Mucosa of descending colon (tissue), 3 donors: Measurements from ENCODE around the gene PDGFC. TPM values are rescaled to one million over a fixed set of nuclear protein-coding genes. Genes with fewer than 3 reads are reported as not detected.

Experiments
- ATAC-seq: fragments of 200-7000 bp; cut with Tn5 transposase; one replicate; pipeline ENCODE4 v1.9.1; 2020; ENCODE audit warnings: mild to moderate bottlenecking, moderate library complexity
- DNase-seq, 3 donors: peaks; one replicate each; pipeline ENCODE4 v3.0.0-alpha.2; 2020
- H3K36me3 ChIP-seq: fragments of 200-600 bp; one replicate; pipeline ENCODE4 v1.8.0; 2021; ENCODE audit warnings: low read depth, mild to moderate bottlenecking
- H3K4me1 ChIP-seq: fragments of 200-600 bp; one replicate; pipeline ENCODE4 v1.8.0; 2021; ENCODE audit warnings: low read depth, mild to moderate bottlenecking
- H3K4me3 ChIP-seq: fragments of 200-600 bp; one replicate; pipeline ENCODE4 v1.8.0; 2021; ENCODE audit warnings: mild to moderate bottlenecking
- H3K9me3 ChIP-seq: fragments of 200-600 bp; one replicate; pipeline ENCODE4 v1.8.0; 2021; ENCODE audit warnings: mild to moderate bottlenecking
- intact Hi-C, 2 donors: fragments of 100-400 bp; cut with DNase I in 1 of 2; cut with micrococcal nuclease in 1 of 2; formaldehyde crosslinking; loops; one replicate each; pipeline versions ENCODE4 v1.11.0 to v1.11.1; 2022; cut with DNase I, micrococcal nuclease
- total RNA-seq, 3 donors: library from RNA; stranded (reverse); fragmentation: NEBNext Ultra II Directional in 2 of 3; extraction: Animal tissue kit (Norgen Biotek cat#: 25700) in 2 of 3; gene quantifications; one replicate each; pipeline versions ENCODE4 v1.2.1 to v1.2.4, GENCODE V29; 2021 to 2023
- TF ChIP-seq, protein P1 (sequence below): fragments of 200-600 bp; IDR thresholded peaks from one replicate; pipeline ENCODE4 v1.8.0; 2022; ENCODE audit warnings: antibody characterized with exemption, mild to moderate bottlenecking
- donor health status: DM: no; HTN: no; CAD: no; lungs with moderate emphysema.
- donor health status: DM: no; HTN: no; CAD: no.
- donor health status: DM: no; HTN: yes; CAD: no.

PDGFC gene
- total RNA-seq, 3 donors from 2014 or later, result 3.9 to 27.9 (median 6.1) TPM

DNA sequence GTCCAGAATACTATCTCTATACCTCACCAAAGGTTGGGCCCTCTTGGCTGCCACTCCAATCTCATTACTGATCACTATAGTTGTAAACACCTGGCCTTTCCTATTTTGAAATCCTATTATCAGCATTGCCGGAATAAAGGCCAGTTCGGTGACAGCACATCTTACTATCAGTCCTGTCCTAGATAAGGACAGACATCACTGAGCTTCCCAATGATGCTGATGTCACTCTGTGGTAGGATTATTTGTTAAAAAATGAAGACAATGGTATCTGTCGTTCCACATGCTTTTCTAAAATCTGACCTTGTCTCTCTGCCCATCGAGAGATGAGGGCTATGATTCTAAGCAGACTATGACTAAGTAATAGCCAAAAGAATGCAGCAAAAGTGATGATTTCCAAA, 260.4 kb downstream of the PDGFC start:
- DNase-seq (no peak), ATAC-seq (no peak)
- TF ChIP-seq, protein P1, sequence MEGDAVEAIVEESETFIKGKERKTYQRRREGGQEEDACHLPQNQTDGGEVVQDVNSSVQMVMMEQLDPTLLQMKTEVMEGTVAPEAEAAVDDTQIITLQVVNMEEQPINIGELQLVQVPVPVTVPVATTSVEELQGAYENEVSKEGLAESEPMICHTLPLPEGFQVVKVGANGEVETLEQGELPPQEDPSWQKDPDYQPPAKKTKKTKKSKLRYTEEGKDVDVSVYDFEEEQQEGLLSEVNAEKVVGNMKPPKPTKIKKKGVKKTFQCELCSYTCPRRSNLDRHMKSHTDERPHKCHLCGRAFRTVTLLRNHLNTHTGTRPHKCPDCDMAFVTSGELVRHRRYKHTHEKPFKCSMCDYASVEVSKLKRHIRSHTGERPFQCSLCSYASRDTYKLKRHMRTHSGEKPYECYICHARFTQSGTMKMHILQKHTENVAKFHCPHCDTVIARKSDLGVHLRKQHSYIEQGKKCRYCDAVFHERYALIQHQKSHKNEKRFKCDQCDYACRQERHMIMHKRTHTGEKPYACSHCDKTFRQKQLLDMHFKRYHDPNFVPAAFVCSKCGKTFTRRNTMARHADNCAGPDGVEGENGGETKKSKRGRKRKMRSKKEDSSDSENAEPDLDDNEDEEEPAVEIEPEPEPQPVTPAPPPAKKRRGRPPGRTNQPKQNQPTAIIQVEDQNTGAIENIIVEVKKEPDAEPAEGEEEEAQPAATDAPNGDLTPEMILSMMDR, result no peak
- Histone ChIP-seq H3K4me3 (no peak overlapping the region), H3K36me3 (no peaks in the 10 kb centered on the region), H3K9me3 (no peaks in the 10 kb centered on the region), H3K4me1 (no peaks in the 10 kb centered on the region)
- intact Hi-C loops, result no loop called here

Other genes with a start within 250 kb of the PDGFC start
- gene GLRB, start 104.4 kb upstream of the PDGFC start, total RNA-seq, result 1 to 10 TPM in 1 of 3 donors, under 1 TPM in 2; 0.10 to 5.2 (median 0.14) TPM
- 1 to 10 TPM in 1 of 3 donors, under 1 TPM in 1, not detected in 1; 0.36 to 1.7 TPM for gene GRIA2, start 248.9 kb upstream of the PDGFC start, total RNA-seq